Spleen (tissue), 7 donors: ENCODE results near the gene PRRX1.

Source experiments
- CTCF ChIP-seq, 11 experiments: fragments of 200-600 bp in 7 of 11; fragments of 450-650 bp in 4 of 11; sonication (generic) in 4 of 11; IDR thresholded peaks in 8 of 11; conservative IDR thresholded peaks in 3 of 11; 1 replicate in 7 of 11; 2 replicates in 4 of 11; pipeline versions ENCODE4 v1.4.0 to v1.8.0; 2016 to 2021; ENCODE audit warnings: antibody characterized with exemption in 11 of 11, inconsistent platforms in 4 of 11, mild to moderate bottlenecking in 1 of 11
- POLR2A ChIP-seq, 3 donors: fragments of 450-650 bp; IDR thresholded peaks; one replicate each; pipeline ENCODE4 v1.5.1; 2017; ENCODE audit warnings: antibody characterized with exemption in 3 of 3, mild to moderate bottlenecking in 1 of 3
- POLR2AphosphoS5 ChIP-seq, 3 donors: sonication (generic); formaldehyde crosslinking; IDR thresholded peaks; one replicate each; pipeline ENCODE4 v1.5.1; 2017; ENCODE audit warnings: antibody characterized with exemption in 3 of 3
- donor health status: DM: no; HTN: no; CAD: no; lungs with moderate emphysema.
- donor health status: DM: no; HTN: no; CAD: no.
- donor health status: DM: no; HTN: no; CAD: no.

DNA sequence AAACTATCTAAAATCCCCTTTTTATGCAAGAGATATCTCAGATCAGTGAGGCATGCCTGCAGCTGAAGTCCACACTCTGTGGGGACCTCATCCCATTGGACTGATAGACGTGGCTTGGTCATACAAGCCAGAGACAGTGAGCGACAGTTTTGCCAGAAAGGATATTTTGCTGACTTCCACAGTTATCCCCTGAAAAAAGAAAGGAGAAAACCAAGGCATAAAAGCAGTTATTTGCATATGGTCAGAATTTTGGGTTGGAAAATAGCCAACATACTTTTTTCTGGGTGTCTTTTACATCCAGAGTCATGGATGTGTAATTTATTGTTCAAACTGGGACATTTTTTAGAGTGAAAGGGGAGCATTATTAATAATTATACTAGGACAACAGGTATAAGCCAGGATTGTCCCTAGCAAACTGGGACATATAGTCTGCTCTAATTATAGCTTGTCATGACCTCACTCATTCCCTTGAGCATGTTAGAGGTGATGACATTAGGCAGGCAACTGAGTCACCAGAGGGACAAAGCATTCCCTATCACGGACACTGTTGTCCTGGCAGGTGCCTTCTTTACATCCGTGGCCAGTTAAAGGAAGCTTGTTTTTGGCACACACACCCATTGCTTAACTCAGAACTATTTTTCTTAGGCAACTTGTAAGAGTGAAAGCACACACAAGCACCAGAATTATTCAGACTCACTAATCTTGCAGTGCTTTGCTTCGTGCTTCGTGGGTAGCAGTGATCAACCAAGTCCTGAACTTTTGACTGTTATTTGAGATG lies 65.5 kb downstream of the PRRX1 start:
- TF ChIP-seq CTCF (IDR thresholded peaks at IDR 0.05 in 8 of 11, conservative IDR thresholded peaks at IDR 0.05 in 3 of 11) (no peak), POLR2A (IDR thresholded peaks at IDR 0.05) (no peak), POLR2AphosphoS5 (IDR thresholded peaks at IDR 0.05) (no peak)
